GM06990 (cell line): ENCODE data around the gene MSS51.

Experiments
- DNase-seq: peaks from one replicate; pipeline ENCODE4 v3.0.0-alpha.2; 2011; ENCODE audit not compliant: insufficient read length; ENCODE audit errors: extremely low read depth
- H3K27me3 ChIP-seq: replicated peaks from 2 replicates; pipeline ENCODE4 v1.6.0; 2011; ENCODE audit warnings: low read length; ENCODE audit not compliant: control insufficient read depth, insufficient read depth
- H3K36me3 ChIP-seq: 2 replicates; pipeline ENCODE4 v1.5.1; 2011; ENCODE audit warnings: low read length; ENCODE audit not compliant: control insufficient read depth, insufficient read depth
- H3K4me3 ChIP-seq: replicated peaks from 2 replicates; pipeline ENCODE4 v1.5.1; 2011; ENCODE audit warnings: low read depth, mild to moderate bottlenecking, control low read depth, low read length
- CTCF ChIP-seq: IDR thresholded peaks from 2 replicates; pipeline ENCODE4 v1.5.1; 2011; ENCODE audit warnings: low read length, control low read depth, mild to moderate bottlenecking, inconsistent platforms; ENCODE audit not compliant: insufficient read depth, poor library complexity, severe bottlenecking

MSS51 gene

DNA sequence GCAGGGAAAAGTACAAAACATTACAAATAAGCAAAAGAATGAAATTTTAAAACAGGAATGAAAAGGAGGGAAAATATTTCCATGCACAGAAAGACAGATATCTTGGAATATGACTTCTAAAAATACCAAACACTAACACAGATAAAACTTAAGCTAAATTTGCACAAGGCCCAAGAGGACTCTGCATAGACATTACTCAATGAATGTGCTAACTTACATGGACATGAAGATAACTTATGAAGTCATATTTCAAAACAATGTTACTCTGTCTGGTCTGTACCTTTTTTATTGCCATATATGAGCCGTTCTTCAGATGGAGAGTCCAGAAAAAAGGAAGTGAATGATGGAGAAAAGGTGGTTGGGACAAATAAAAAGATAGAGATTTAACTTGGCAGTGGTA, 15.0 kb upstream of the MSS51 start:
- Histone ChIP-seq H3K4me3 (no peak overlapping the region), H3K27me3 (no peaks in the 10 kb centered on the region), H3K36me3 (peaks cover 1% of the 10 kb centered on the region; the same call in 1 of the 2 replicates)
- TF ChIP-seq CTCF, result no peak
- DNase-seq, result no peak

GRCh38 chr10:73446926-73447325, 13.6 kb upstream of the MSS51 start:
- no peak for DNase-seq
- no peak overlapping the region for H3K4me3 ChIP-seq
- no peaks in the 10 kb centered on the region for H3K27me3 ChIP-seq
- TF ChIP-seq CTCF, result no peak
- peaks cover 1% of the 10 kb centered on the region; the same call in 1 of the 2 replicates for H3K36me3 ChIP-seq

DNA sequence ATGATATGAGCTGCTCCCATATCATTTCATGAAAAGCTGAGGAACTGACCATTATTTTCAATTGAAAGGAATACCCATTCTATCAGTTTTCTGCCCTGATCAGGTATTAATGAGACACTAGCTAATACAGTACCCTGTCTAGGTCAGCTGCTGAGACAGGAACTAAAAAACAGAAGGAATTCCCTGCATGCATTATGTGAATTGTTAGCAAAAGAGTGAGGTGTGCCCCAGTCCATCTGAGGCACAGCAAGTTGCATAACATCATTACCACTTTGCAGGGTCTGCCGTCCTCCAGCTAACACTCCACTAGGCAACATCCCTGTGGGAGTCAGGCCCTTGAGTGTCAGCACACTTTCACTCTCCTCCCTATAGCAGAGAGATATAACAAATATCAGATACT, 11.1 kb upstream of the MSS51 start:
- DNase-seq, result no peak
- Histone ChIP-seq H3K27me3 (no peaks in the 10 kb centered on the region), H3K4me3 (no peak overlapping the region), H3K36me3 (peaks cover 1% of the 10 kb centered on the region; the same call in 1 of the 2 replicates)
- TF ChIP-seq CTCF, result no peak

DNA sequence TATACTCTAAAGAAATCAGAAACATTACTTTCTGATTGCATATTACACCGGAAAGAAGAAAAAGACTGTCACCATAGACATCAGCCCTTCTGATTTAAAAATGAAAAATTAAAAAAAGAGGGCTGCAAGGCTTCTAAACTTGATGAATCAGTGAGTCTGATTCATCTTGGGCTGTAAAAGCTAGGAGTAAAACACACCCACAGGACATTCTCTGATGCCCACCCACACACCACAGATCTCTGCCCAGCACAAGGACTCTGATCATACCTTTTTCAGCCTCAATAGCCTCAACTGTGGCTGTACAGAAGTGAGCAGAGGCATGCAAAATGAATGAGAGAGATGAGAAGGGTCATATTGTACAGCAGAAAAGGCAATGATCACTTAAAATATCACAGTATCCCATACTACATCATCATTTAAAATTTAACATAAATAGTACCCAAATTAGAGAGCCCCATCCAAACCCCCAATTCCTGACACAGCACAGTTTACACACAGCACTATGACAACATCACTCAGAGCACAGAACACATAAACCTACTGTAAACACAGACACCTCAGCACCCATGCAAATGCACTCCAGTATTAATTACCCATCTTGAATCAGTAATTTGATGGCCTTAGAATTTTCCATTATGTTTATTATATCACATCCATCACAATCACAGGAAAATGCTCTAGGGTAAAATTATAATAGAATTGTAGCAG, 6.4 kb upstream of the MSS51 start:
- no peak overlapping the region for H3K4me3 ChIP-seq
- no peak for TF ChIP-seq CTCF
- DNase-seq, result no peak
- no peaks in the 10 kb centered on the region for H3K27me3 ChIP-seq
- peaks cover 5% of the 10 kb centered on the region for H3K36me3 ChIP-seq

DNA sequence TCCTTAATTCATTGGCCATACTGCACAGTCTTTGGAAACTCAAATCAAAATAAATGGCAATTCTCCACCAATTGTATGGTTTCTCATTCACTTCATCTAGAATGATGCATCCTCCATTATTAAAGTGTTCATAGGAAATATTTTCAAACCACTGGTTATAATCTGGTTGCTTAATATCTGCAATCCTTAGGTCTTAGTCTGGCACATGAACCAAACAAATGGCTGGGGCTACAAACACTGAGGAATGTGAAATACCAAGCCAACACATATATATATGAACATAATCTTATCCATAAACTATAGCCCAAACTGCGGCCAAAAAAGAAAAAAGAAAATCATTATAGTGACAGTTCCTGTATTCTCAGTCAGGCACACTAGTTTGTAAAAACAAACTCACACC, 5.7 kb upstream of the MSS51 start:
- no peak for TF ChIP-seq CTCF
- Histone ChIP-seq H3K4me3 (no peak overlapping the region), H3K36me3 (peaks cover 3% of the 10 kb centered on the region), H3K27me3 (no peaks in the 10 kb centered on the region)
- no peak for DNase-seq
